ENCODE data around the gene TRIM39.
"Not testable (repeated sequence)": the region's sequence is repeated elsewhere in the genome, so short reads cannot be mapped to it uniquely, and the experiment has no call there.

TRIM39 gene

DNA sequence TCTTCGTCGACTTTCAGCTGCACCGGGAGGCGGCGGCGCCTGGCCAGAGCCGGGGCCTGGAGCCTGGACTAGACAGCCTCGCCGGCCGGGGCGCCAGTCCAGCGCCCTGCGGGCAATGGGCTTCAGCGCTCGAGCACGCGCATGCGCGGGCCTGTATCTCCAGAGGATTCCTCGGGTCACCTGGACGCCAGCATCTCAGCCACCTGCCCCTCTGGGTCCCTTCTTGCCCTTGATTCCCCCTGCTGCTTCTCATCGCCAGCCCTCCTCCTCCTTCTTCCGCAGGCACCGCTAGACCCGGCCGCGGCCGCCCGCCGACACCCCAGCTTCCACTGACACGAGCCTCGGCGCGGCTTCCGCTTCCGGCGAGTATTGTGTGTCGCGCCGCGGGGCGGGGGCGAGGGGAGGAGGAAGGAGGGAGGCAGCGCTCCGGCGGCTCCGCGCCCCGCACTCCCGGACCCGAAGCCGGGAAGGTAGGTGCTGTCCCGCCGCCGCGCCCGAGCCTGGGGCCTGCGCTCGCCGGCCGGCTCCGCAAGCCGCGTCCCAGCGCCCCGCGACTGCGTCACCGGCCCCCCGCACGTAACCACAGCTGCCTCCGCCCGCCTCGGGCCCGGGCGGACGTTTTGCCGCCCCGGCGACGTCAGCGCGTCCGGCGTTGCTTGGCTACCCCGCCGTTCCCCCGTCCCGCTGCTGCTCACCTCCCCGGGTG is at the start of gene TRIM39:
Gene TRIM39 (plus strand): TSS at position 402 of the 706 bp plus-strand sequence. CDS start 2,391 bp downstream, outside the sequence.
- DNase-seq: peak; percentile 79

DNA sequence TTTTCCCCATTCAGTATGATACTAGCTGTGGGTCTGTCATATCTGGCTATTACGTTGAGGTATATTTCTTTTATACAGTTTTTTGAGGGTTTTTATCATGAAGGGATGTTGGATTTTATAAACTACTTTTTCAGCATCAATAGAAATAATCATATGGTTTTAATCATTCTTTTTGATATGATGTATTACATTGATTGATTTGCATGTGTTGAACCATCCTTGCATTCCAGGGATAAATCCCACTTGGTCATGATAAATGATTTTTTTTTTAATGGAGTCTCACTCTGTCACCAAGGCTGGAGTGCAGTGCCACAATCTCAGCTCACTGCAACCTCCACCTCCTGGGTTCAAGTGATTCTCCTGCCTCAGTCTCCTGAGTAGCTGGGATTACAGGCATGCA is 45.7 kb upstream of the TRIM39 start:
- not testable (repeated sequence) for DNase-seq

DNA sequence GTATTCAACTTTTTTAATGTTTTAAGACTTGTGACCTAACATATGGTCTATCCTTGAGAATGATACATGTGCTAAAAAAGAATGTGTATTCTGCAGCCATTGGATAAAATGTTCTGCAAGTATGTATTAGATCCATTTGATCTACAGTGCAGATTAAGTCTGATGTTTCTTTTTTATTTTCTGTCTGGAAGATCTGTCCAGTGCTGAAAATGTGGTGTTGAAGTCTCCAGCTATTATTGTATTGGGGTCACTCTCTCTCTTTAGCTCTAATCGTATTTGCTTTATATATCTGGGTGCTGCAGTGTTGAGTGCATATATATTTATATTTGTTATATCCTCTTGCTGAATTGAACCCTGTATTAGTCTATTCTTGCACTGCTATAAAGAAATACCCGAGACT is 44.2 kb upstream of the TRIM39 start:
- DNase-seq: no peak

DNA sequence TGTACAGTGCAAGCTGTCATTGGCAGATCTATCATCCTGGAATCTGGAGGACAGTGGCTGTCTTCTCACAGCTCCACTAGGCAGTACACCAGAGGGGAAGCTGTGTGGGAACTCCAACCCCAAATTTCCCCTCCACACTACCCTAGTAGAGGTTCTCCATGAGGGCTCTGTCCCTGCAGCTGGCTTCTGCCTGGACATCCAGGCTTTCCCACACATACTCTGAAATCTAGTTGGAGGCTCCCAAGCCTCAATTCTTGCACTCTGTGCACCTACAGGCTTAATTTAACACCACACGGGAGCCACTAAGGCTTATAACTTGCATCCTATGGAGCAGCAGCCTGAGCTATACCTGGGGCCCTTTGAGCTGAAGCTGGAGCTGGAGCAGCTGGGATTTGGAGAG is 43.0 kb upstream of the TRIM39 start:
- no peak for DNase-seq

DNA sequence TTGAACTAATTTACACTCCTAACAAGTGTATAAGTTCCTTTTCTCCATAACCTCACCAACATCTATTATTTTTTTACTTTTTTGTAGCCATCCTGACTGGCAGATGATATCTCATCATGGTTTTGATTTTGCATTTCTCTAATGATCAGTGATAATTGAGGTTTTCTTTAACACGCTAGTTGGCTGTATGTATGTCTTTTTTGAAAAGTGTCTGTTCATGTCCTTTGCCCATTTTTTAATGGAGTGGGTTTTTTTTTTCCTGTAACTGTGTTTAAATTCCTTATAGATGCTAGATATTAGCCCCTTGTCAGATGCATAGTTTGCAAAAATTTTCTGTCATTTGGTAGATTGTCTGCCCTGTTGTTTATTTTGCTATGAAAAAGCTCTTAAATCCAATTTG is 39.6 kb upstream of the TRIM39 start:
- no peak for DNase-seq

DNA sequence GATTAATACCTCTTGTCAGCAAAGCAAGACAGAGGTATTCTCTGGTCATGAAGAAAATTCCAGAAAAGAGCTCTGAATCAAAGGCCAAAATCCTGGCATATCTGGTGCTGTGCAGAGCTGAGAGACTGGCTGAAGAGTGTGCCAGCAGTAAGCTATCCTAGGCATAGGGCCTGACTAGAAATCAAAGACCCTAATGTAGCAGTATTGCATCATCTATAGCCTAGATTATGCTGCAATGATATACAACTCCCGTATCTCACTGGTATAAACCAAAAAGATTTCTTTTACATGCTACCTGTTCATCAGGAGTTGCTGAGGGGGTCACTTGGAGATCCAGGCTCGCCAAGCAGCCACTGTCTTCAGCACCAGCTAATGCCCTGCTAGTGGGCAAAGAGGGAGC is 30.9 kb upstream of the TRIM39 start:
- no peak for DNase-seq

DNA sequence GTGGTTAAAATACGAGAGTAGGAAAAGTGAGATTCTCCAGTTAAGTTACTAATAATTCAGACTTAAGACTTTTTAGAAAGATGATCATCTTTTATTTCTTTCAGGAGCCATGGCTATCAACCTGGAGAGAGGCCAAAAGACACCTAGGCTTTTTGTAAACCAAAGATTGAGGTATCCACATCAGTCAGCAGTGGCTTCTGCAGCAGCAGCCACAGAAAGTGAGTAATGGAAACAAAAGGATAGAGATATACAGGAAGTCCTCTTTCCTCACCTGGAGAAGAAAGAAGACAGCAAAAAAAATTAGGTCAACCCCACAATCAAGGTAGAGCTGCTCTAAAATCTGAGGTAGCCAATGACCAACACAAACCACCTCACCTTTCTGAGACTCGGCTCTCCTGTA is 22.7 kb upstream of the TRIM39 start:
- no peak for DNase-seq

DNA sequence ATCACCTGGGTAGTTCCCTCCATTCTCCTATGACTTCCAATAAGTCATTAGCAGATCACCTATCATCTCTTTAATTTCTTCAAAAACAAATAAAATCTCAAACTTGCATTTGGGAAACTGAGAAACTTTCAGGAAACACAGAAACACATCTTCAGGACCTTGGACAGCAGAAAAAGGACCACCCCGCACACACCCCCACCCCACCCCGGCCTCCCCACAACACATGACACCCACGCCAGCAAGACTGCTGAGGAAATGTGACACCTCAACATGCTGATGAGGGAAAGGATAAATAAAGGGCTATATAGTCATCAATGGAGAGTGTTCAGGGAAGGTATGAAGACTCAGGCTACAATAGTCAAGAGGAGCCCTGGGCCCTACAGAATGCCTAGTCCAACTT is 15.6 kb upstream of the TRIM39 start:
- no peak for DNase-seq

DNA sequence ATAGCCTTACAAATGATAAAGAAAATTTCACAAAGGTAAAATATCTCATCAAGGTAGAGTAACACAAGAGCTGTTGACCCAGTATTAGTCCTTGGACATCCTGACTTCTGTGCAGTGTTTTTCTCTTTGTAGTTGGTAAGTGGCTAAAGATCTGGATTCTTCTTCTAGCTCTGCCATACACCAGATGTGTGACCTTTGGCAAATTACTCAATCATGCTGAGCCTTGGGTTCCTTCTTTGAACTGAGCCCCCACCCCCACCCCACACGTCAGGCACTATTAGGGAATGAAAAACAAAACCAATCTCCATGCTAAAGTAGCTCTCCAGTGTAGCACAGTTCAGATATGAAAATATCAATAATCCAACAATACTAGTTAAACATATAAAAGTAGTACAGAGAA is 15.1 kb upstream of the TRIM39 start:
- no peak for DNase-seq

DNA sequence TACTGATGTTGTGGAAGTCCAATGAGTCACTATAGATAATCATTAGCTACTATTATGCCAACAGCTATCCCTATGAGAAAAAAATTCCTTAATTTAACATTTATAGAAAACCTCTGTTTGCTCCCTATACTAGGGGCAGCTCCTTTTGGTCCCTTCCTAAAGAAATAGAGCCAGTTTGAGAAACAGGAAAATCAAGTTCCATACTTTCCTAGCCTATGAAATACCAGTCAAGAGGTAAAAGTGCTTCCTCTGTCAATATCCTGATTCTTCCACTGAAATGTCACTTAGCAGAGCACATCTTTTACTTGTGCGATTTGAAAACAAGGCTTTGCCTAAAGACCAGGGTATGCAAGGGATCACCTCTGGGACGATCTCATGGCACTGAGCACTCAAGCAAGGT is 14.5 kb upstream of the TRIM39 start:
- no peak for DNase-seq

DNA sequence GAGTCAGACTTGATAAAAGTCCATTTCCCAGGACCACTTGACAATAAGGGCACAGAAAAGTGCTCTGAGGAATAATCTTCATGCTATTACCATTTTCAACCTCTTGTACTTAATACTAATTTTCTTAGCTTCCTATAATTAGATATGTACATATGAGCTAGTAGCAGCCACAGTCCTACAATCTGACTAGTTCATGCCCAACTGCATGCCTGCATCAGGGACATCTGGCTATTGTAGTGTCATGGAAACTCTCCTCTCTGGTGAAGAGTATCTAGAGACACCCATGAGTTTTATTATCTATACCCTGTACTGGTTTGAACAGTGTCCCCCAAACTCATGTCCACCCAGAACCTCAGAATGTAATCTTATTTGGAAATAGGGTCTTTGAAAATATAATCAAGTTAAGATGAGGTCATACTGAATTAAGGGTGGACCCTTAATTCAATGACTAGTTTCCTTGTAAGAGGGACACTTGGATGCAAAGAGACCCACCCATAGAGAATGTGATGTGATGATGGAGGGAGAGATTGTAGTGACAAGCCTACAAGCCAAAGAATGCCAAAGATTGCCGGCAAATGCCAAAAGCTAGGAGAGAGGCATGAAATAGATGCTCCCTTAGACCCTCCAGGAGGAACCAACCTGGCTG is 13.9 kb upstream of the TRIM39 start:
- DNase-seq: no peak

DNA sequence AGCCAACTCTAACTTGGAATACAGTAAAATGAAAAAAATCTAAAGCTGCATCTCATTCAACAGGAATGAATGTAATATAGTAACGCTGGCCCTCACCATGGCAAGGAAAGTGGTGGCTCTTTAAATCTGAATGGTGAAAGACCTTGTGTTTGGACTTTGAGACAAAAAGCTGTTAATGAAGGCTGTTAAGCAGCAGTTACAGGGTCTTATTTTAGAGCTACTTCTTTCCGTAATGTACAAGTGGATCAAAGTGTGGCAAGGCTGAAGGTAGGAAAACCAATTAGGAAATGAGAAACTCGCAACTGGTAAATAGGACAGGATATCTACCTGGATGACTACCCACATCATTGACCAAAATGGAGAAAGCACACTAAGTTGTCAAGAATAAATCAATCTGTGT is 11.6 kb upstream of the TRIM39 start:
- DNase-seq: no peak

DNA sequence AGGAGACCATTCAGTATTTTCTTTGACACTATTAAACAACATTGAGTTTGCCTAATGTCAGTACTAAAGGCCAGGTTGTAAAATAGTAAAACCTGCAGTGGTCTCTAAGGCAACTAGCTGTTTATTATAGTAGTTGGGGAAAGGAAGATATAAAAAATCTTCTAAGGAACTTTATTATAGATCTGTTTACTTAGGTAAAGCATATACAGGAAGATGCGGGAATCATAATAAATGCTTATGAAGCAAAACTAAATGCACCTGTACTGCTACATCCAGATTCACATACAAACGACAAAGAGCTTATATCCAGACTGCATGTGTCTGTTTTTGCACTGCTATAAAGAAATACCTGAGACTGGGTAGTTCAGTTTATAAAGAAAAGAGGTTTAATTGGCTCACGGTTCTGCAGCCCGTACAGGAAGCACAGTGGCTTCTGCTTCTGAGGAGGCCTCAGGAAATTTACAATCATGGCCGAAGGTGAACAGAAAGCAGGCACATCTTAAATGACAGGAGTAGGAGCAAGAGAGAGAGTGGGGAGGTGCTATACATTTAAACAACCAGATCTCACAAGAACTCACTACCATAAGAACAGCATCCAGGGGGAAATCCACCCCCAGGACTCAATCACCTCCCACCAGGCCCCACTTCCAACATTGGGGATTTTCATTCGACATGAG is 8.7 kb upstream of the TRIM39 start:
- no peak for DNase-seq

DNA sequence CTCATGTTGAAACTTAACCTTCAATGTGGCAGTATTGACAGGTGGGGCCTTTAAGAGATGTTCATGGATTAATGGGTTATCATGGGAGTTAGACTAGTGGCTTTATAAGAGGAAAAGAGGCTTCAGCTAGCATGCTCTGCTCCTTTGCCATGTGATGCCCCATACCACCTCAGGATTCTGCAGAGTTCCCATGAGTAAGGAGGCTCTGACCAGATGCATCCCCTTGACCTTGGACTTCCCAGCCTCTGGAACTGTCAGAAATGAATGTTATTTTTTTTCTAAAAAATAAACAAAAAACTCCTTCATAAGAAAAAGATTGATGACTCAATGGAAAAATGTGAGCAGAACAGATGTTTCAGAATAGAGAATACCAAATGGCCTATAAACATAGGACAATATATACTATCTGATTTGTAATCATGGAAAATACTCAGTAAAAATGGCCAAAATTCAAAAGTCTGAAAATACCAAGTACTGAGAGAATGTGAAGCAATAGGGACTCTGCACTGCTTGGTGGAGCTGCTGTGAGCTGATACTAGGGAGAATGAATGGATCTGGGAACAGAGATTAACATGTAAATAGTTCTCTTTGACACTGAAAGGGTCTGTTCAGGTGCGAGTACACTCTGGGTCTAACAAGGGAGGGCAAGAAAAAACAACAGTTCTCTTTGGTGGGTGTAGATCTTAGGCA is 7.4 kb upstream of the TRIM39 start:
- DNase-seq: no peak

DNA sequence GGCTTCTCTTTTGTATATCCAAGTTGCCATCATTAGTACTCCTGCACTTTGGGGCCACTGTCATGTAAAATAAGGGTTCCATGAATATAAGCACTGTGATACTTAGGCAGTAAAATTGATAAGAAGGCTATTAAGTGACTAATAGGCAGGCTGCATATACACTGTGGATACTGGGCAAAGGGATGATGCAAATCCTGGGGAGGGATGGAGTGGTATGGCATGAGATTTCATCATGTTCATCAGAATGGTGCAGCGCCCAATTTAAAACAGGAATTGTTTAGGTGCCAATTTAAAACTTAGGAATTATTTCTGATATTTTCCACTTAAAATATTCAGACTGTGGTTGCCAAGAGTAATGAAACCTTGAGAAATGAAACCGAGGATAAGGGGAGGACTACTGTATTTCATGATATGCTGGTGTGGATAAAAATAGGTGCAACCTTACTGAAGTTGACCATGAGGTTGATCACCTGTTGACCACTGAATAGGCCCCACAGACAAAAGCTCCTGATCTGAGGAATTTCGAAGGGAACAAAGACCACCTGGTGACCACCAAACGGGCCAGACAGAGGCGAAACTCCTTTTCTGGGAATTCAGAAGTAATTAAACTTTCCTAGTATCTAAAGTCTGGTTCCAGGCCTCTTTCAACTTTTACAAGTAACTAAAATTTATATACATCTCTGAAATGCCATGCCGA is 4.9 kb upstream of the TRIM39 start:
- DNase-seq: no peak

DNA sequence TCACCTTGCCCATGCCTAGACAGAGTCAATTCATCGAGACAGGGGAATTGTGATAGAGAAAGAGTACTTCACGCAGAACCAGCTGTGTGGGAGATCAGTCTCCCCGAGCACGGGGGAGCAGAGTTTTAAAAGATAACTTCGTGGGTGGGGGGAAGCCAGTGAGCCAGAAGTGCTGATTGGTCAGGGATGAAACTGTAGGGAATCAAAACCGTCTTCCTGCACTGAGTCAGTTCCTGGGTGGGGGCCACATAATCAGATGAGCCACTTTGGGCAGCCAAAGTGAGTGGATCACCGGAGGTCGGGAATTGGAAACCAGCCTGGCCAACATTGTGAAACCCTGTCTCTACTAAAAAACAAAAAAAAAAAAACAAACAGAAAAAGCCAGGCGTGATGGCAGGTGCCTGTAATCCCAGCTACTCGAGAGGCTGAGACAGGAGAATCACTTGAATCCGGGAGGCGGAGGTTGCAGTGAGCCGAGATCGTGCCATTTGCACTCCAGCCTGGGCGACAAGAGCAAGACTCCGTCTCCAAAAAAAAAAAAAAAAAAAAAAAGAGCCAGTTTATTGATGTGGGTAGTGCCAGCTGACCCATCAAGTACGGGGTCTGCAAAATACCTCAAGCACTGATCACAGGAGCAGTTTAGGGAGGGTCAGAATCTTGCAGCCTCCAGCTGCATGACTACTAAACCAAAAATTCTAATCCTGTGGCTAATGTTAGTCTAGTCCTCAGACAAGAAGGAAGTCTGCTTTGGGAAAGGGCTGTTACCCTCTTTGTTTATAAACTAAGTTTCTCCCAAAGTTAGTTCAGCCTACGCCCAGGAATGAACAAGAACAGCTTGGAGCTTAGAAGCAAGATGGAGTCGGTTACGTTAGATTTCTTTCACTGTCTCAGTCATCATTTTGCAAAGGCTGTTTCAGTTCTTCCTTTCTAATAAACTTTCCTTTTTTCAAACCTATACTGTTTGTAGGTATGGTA is 3.9 kb upstream of the TRIM39 start:
- no peak for DNase-seq

DNA sequence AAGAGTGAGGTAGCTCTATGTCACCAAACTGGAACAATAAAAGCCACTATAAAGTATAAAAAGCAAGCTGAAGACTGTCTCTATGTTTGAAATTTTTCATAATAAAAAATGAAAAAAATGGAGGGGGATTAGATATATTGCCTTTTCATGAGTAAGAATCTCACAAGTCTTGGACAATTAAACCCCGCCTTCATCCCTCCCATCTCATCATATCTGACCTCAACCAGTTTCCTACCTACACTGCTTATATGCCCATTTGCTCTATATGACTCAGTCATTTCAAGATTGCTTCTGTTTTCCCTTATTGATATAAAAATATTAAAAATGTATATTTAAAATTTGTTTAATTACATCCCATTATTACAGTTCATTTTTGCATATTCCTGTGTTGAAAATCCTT is 2.9 kb upstream of the TRIM39 start:
- DNase-seq: no peak

DNA sequence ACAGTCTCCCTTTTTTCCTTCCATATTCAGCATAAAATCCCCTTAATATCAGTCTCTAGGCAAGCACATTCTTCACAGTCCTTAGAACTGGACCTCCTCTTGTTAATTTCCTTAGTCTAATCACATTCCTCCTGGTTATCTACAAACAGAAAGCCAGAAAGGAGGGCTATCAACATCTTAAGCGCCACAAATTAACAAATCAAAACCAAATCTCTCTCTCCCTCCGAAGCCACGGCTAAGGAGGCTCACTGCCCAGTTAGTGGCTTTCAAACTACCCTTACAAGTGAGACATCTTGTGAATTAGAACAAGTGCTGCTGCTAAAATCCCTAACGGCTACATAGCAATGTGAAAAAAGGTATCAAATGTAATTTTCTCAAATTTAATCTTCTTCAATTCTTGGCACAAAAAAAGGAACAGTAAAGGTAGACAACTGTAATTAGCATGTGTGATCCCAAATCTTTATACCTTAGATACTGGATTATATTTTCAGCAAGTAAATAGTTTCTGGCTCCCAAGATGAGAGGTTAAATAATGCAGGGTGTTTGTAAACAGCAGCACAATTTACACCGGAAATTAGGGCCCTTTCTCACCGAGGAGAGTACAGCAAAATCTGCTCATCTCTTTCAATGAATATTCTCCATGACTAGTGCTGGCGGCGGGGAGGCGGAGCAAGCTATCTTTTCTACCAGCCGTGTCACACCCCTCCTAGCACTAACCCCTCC is 1.4 kb upstream of the TRIM39 start:
- DNase-seq: peak; percentile 29

DNA sequence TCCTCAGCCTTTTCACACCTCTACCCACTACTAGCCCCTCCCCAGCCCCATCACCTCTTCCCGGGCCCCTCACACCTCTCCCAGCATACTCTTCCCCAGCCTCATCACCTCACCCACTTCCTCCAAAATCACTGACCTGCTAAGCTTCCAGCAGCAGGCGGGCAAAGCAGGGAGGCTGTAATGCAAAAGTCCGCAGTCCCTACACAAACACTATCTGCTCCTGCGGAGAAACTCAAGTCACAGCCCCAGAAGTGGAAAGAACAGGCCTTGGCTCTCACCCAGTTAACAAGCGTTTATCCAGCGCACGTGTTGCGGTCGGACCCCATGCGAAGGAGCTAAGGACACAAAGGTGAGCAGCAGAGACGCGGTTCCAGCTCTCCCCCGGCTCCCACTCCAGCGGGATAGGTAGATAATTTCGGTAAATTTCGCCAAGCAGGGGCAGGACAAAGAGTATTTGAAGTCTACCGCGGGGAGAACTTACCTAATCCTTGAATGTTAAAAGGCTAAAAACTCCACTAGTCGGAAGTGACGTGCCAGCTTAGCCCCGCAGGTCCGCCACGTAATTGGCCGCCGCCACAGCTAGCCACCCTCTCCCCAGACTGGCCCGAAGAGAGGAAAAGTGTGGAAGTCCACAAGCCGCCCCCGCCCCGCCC is 728 bp upstream of the TRIM39 start:
- DNase-seq: peak; percentile 64

DNA sequence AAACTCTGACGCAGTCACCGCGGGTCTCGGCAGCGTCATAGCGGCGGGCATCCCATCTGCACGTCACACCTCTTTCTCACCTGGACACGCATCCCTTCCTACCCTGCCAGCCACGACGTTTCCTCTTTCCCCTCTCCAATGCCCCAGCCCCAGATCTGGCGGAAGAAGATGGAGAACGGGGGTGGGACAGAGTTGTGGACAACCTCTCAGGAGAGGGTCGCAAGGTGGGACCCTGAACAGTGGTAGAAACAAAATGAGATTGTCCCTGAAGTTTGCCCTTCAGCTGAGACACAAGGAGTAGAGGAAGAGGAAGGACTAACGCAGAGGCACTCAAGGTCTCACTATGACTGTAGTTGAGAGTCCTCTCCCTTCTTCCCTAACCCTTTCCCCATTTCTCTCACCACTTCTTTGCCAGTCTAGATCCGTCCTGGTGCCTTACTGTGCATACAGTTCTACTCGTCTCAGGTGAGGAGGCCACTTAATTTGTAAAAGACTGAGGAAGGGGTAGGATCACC is 562 bp downstream of the TRIM39 start:
- DNase-seq: no peak

Data from amniotic stem cell (primary cell).